ENCODE results near the gene KIF5B.
"Not testable (repeated sequence)": the region's sequence is repeated elsewhere in the genome, so short reads cannot be mapped to it uniquely, and the experiment has no call there.

DNA sequence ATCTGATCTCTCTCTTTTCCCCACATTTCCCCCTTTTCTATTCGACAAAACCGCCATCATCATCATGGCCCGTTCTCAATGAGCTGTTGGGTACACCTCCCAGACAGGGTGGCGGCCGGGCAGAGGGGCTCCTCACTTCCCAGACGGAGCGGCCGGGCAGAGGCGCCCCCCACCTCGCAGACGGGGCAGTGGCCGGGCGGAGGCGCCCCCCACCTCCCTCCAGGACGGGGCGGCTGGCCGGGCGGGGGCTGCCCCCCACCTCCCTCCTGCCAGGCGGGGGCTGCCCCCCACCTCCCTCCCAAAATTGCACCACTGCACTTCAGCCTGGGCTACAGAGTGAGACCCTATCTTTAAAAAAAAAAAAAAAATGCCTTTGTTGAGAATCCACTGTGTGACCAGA is 77.2 kb downstream of the KIF5B start:
- TF ChIP-seq, protein P1, sequence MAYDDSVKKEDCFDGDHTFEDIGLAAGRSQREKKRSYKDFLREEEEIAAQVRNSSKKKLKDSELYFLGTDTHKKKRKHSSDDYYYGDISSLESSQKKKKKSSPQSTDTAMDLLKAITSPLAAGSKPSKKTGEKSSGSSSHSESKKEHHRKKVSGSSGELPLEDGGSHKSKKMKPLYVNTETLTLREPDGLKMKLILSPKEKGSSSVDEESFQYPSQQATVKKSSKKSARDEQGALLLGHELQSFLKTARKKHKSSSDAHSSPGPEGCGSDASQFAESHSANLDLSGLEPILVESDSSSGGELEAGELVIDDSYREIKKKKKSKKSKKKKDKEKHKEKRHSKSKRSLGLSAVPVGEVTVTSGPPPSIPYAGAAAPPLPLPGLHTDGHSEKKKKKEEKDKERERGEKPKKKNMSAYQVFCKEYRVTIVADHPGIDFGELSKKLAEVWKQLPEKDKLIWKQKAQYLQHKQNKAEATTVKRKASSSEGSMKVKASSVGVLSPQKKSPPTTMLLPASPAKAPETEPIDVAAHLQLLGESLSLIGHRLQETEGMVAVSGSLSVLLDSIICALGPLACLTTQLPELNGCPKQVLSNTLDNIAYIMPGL (CRISPR knock-in tag; IDR thresholded peaks at IDR 0.05), result not testable (repeated sequence)
- TF ChIP-seq ZZZ3 (IDR thresholded peaks at IDR 0.05); RFX5 (IDR thresholded peaks at IDR 0.05; ENCODE audit: low read depth, low read length); CEBPB (tag; IDR thresholded peaks at IDR 0.05); FOXA3 (CRISPR knock-in tag; conservative IDR thresholded peaks at IDR 0.05 in 1 of 2, IDR thresholded peaks at IDR 0.05 in 1 of 2): not testable (repeated sequence)

Measured in K562 (cell line).